ENCODE measurements around the gene IL25.
"Not testable (repeated sequence)": the region's sequence is repeated elsewhere in the genome, so short reads cannot be mapped to it uniquely, and the experiment has no call there.

IL25 gene

GRCh38 chr14:23399591-23399990, 27.0 kb downstream of the IL25 start:
- peaks cover 2 to 13% (median 4%) of the 10 kb centered on the region in 5 donors for H3K27me3 ChIP-seq (ENCODE audit: control insufficient read depth in 5 of 5, insufficient read depth in 4 of 5, low read length in 5 of 5)
- no peak overlapping the region for H3K27ac ChIP-seq (ENCODE audit: low read depth, low read length)
- no peaks in the 10 kb centered on the region for H3K9me3 ChIP-seq (ENCODE audit: control insufficient read depth in 5 of 5, low read length in 5 of 5)
- no peak overlapping the region for H3K9ac ChIP-seq (ENCODE audit: low read length in 5 of 5)
- H3K36me3 ChIP-seq (ENCODE audit: control insufficient read depth in 5 of 5, insufficient read depth in 5 of 5, low read length in 5 of 5): no peaks in the 10 kb centered on the region
- H3K4me3 ChIP-seq (ENCODE audit: low read depth in 1 of 5, low read length in 5 of 5): no peak overlapping the region
- H3K4me1 ChIP-seq (ENCODE audit: control insufficient read depth in 5 of 5, insufficient read depth in 5 of 5, low read length in 5 of 5): no peaks in the 10 kb centered on the region

GRCh38 chr14:23400496-23401149, 28.0 kb downstream of the IL25 start:
- not testable (repeated sequence) for H3K4me1 ChIP-seq (ENCODE audit: control insufficient read depth in 5 of 5, insufficient read depth in 5 of 5, low read length in 5 of 5); H3K4me3 ChIP-seq (ENCODE audit: low read depth in 1 of 5, low read length in 5 of 5); H3K36me3 ChIP-seq (ENCODE audit: control insufficient read depth in 5 of 5, insufficient read depth in 5 of 5, low read length in 5 of 5); H3K9me3 ChIP-seq (ENCODE audit: control insufficient read depth in 5 of 5, low read length in 5 of 5); H3K27ac ChIP-seq (ENCODE audit: low read depth, low read length); H3K9ac ChIP-seq (ENCODE audit: low read length in 5 of 5)
- H3K27me3 ChIP-seq (ENCODE audit: control insufficient read depth in 5 of 5, insufficient read depth in 4 of 5, low read length in 5 of 5): peaks cover 2 to 21% (median 10%) of the 10 kb centered on the region in 5 donors

GRCh38 chr14:23401291-23401690, 28.7 kb downstream of the IL25 start:
- Histone ChIP-seq H3K4me3 (ENCODE audit: low read depth in 1 of 5, low read length in 5 of 5) (no peak overlapping the region), H3K27me3 (ENCODE audit: control insufficient read depth in 5 of 5, insufficient read depth in 4 of 5, low read length in 5 of 5) (peaks cover 2 to 24% (median 15%) of the 10 kb centered on the region in 5 donors), H3K9me3 (ENCODE audit: control insufficient read depth in 5 of 5, low read length in 5 of 5) (no peaks in the 10 kb centered on the region), H3K9ac (ENCODE audit: low read length in 5 of 5) (no peak overlapping the region), H3K36me3 (ENCODE audit: control insufficient read depth in 5 of 5, insufficient read depth in 5 of 5, low read length in 5 of 5) (no peaks in the 10 kb centered on the region), H3K27ac (ENCODE audit: low read depth, low read length) (no peak overlapping the region), H3K4me1 (ENCODE audit: control insufficient read depth in 5 of 5, insufficient read depth in 5 of 5, low read length in 5 of 5) (no peaks in the 10 kb centered on the region)

GRCh38 chr14:23402296-23403138, 29.9 kb downstream of the IL25 start:
- Histone ChIP-seq H3K36me3 (ENCODE audit: control insufficient read depth in 5 of 5, insufficient read depth in 5 of 5, low read length in 5 of 5) (no peaks in the 10 kb centered on the region), H3K27ac (ENCODE audit: low read depth, low read length) (no peak overlapping the region), H3K4me1 (ENCODE audit: control insufficient read depth in 5 of 5, insufficient read depth in 5 of 5, low read length in 5 of 5) (no peaks in the 10 kb centered on the region), H3K9ac (ENCODE audit: low read length in 5 of 5) (no peak overlapping the region), H3K9me3 (ENCODE audit: control insufficient read depth in 5 of 5, low read length in 5 of 5) (no peaks in the 10 kb centered on the region), H3K4me3 (ENCODE audit: low read depth in 1 of 5, low read length in 5 of 5) (no peak overlapping the region), H3K27me3 (ENCODE audit: control insufficient read depth in 5 of 5, insufficient read depth in 4 of 5, low read length in 5 of 5) (peaks cover 2 to 32% (median 19%) of the 10 kb centered on the region in 5 donors)

GRCh38 chr14:23403139-23403438, 30.5 kb downstream of the IL25 start:
- Histone ChIP-seq H3K27me3 (ENCODE audit: control insufficient read depth in 5 of 5, insufficient read depth in 4 of 5, low read length in 5 of 5) (peaks cover 2 to 32% (median 20%) of the 10 kb centered on the region in 5 donors), H3K9ac (ENCODE audit: low read length in 5 of 5) (no peak overlapping the region), H3K4me1 (ENCODE audit: control insufficient read depth in 5 of 5, insufficient read depth in 5 of 5, low read length in 5 of 5) (no peaks in the 10 kb centered on the region), H3K9me3 (ENCODE audit: control insufficient read depth in 5 of 5, low read length in 5 of 5) (no peaks in the 10 kb centered on the region), H3K4me3 (ENCODE audit: low read depth in 1 of 5, low read length in 5 of 5) (no peak overlapping the region), H3K27ac (ENCODE audit: low read depth, low read length) (no peak overlapping the region), H3K36me3 (ENCODE audit: control insufficient read depth in 5 of 5, insufficient read depth in 5 of 5, low read length in 5 of 5) (no peaks in the 10 kb centered on the region)

GRCh38 chr14:23403908-23404307, 31.3 kb downstream of the IL25 start:
- Histone ChIP-seq H3K9ac (ENCODE audit: low read length in 5 of 5) (no peak overlapping the region), H3K4me3 (ENCODE audit: low read depth in 1 of 5, low read length in 5 of 5) (no peak overlapping the region), H3K4me1 (ENCODE audit: control insufficient read depth in 5 of 5, insufficient read depth in 5 of 5, low read length in 5 of 5) (no peaks in the 10 kb centered on the region), H3K36me3 (ENCODE audit: control insufficient read depth in 5 of 5, insufficient read depth in 5 of 5, low read length in 5 of 5) (no peaks in the 10 kb centered on the region), H3K9me3 (ENCODE audit: control insufficient read depth in 5 of 5, low read length in 5 of 5) (no peaks in the 10 kb centered on the region), H3K27me3 (ENCODE audit: control insufficient read depth in 5 of 5, insufficient read depth in 4 of 5, low read length in 5 of 5) (peaks cover 2 to 32% (median 20%) of the 10 kb centered on the region in 5 donors), H3K27ac (ENCODE audit: low read depth, low read length) (no peak overlapping the region)

GRCh38 chr14:23404331-23404900, 31.8 kb downstream of the IL25 start:
- Histone ChIP-seq H3K4me3 (ENCODE audit: low read depth in 1 of 5, low read length in 5 of 5) (no peak overlapping the region), H3K9me3 (ENCODE audit: control insufficient read depth in 5 of 5, low read length in 5 of 5) (no peaks in the 10 kb centered on the region), H3K27me3 (ENCODE audit: control insufficient read depth in 5 of 5, insufficient read depth in 4 of 5, low read length in 5 of 5) (peaks cover 2 to 32% (median 20%) of the 10 kb centered on the region in 5 donors), H3K4me1 (ENCODE audit: control insufficient read depth in 5 of 5, insufficient read depth in 5 of 5, low read length in 5 of 5) (no peaks in the 10 kb centered on the region), H3K27ac (ENCODE audit: low read depth, low read length) (no peak overlapping the region), H3K36me3 (ENCODE audit: control insufficient read depth in 5 of 5, insufficient read depth in 5 of 5, low read length in 5 of 5) (no peaks in the 10 kb centered on the region), H3K9ac (ENCODE audit: low read length in 5 of 5) (no peak overlapping the region)

- H3K9ac ChIP-seq (ENCODE audit: low read length in 5 of 5): no peak overlapping the region
- no peaks in the 10 kb centered on the region for H3K9me3 ChIP-seq (ENCODE audit: control insufficient read depth in 5 of 5, low read length in 5 of 5)
- no peak overlapping the region for H3K4me3 ChIP-seq (ENCODE audit: low read depth in 1 of 5, low read length in 5 of 5)
- H3K4me1 ChIP-seq (ENCODE audit: control insufficient read depth in 5 of 5, insufficient read depth in 5 of 5, low read length in 5 of 5): no peaks in the 10 kb centered on the region
- H3K27ac ChIP-seq (ENCODE audit: low read depth, low read length): no peak overlapping the region
- no peaks in the 10 kb centered on the region for H3K36me3 ChIP-seq (ENCODE audit: control insufficient read depth in 5 of 5, insufficient read depth in 5 of 5, low read length in 5 of 5)
- peaks cover 2 to 32% (median 20%) of the 10 kb centered on the region in 5 donors for H3K27me3 ChIP-seq (ENCODE audit: control insufficient read depth in 5 of 5, insufficient read depth in 4 of 5, low read length in 5 of 5)
These were observed 32.5 kb downstream of the IL25 start for GRCh38 chr14:23405096-23405495.

- H3K4me1 ChIP-seq (ENCODE audit: control insufficient read depth in 5 of 5, insufficient read depth in 5 of 5, low read length in 5 of 5): no peaks in the 10 kb centered on the region
- H3K27me3 ChIP-seq (ENCODE audit: control insufficient read depth in 5 of 5, insufficient read depth in 4 of 5, low read length in 5 of 5): peaks cover 2 to 34% (median 20%) of the 10 kb centered on the region in 5 donors
- no peaks in the 10 kb centered on the region for H3K9me3 ChIP-seq (ENCODE audit: control insufficient read depth in 5 of 5, low read length in 5 of 5)
- H3K36me3 ChIP-seq (ENCODE audit: control insufficient read depth in 5 of 5, insufficient read depth in 5 of 5, low read length in 5 of 5): no peaks in the 10 kb centered on the region
- H3K9ac ChIP-seq (ENCODE audit: low read length in 5 of 5): no peak overlapping the region
- no peak overlapping the region for H3K4me3 ChIP-seq (ENCODE audit: low read depth in 1 of 5, low read length in 5 of 5)
- no peak overlapping the region for H3K27ac ChIP-seq (ENCODE audit: low read depth, low read length)
These were observed 33.0 kb downstream of the IL25 start for GRCh38 chr14:23405516-23406025.

- Histone ChIP-seq H3K4me3 (ENCODE audit: low read depth in 1 of 5, low read length in 5 of 5) (no peak overlapping the region), H3K9me3 (ENCODE audit: control insufficient read depth in 5 of 5, low read length in 5 of 5) (no peaks in the 10 kb centered on the region), H3K27me3 (ENCODE audit: control insufficient read depth in 5 of 5, insufficient read depth in 4 of 5, low read length in 5 of 5) (peaks cover 2 to 34% (median 20%) of the 10 kb centered on the region in 5 donors), H3K9ac (ENCODE audit: low read length in 5 of 5) (no peak overlapping the region), H3K4me1 (ENCODE audit: control insufficient read depth in 5 of 5, insufficient read depth in 5 of 5, low read length in 5 of 5) (no peaks in the 10 kb centered on the region), H3K27ac (ENCODE audit: low read depth, low read length) (no peak overlapping the region), H3K36me3 (ENCODE audit: control insufficient read depth in 5 of 5, insufficient read depth in 5 of 5, low read length in 5 of 5) (no peaks in the 10 kb centered on the region)
These were observed 33.6 kb downstream of the IL25 start for GRCh38 chr14:23406244-23406643.
